ENCODE data around the gene ENDOD1. TPM values are rescaled to one million over a fixed set of nuclear protein-coding genes. Genes with fewer than 3 reads are reported as not detected.
A peak's percentile ranks its signal among the peaks of the same experiment; 100 is the strongest.

ENDOD1 gene
- total and polyA plus RNA-seq, 2 experiments from 2014 or later: 2.0 to 2.8 TPM

GRCh38 chr11:95068549-95068948, 21.1 kb upstream of the ENDOD1 start:
- H3K9me3 ChIP-seq (ENCODE audit: low read depth): no peaks in the 10 kb centered on the region
- no peaks in the 10 kb centered on the region for H3K36me3 ChIP-seq
- H3K27me3 ChIP-seq: no peaks in the 10 kb centered on the region
- peak; percentile 86 to 96 for DNase-seq (ENCODE audit: low read depth in 1 of 2, low spot score in 1 of 2)
- no peak overlapping the region for H3K27ac ChIP-seq
- TF ChIP-seq CTCF (IDR thresholded peaks at IDR 0.05; ENCODE audit: low read depth, low read length): no peak
- H3K4me1 ChIP-seq (ENCODE audit: low read depth): peaks cover 13% of the 10 kb centered on the region
- H3K4me3 ChIP-seq: peak overlapping the region; percentile 70

- TF ChIP-seq CTCF (IDR thresholded peaks at IDR 0.05; ENCODE audit: low read depth, low read length): no peak
- Histone ChIP-seq H3K36me3 (no peaks in the 10 kb centered on the region), H3K9me3 (ENCODE audit: low read depth) (no peaks in the 10 kb centered on the region), H3K27ac (no peak overlapping the region), H3K4me3 (no peak overlapping the region), H3K4me1 (ENCODE audit: low read depth) (peaks cover 13% of the 10 kb centered on the region), H3K27me3 (no peaks in the 10 kb centered on the region)
- DNase-seq (ENCODE audit: low read depth in 1 of 2, low spot score in 1 of 2): no peak
Measured at GRCh38 chr11:95070471-95070870, 19.2 kb upstream of the ENDOD1 start.

- H3K27ac ChIP-seq: no peak overlapping the region
- H3K4me1 ChIP-seq (ENCODE audit: low read depth): peaks cover 8% of the 10 kb centered on the region
- no peak overlapping the region for H3K4me3 ChIP-seq
- no peaks in the 10 kb centered on the region for H3K36me3 ChIP-seq
- no peak for DNase-seq (ENCODE audit: low read depth in 1 of 2, low spot score in 1 of 2)
- no peak for TF ChIP-seq CTCF (IDR thresholded peaks at IDR 0.05; ENCODE audit: low read depth, low read length)
- no peaks in the 10 kb centered on the region for H3K9me3 ChIP-seq (ENCODE audit: low read depth)
- no peaks in the 10 kb centered on the region for H3K27me3 ChIP-seq
Measured at GRCh38 chr11:95072948-95073347, 16.7 kb upstream of the ENDOD1 start.

- Histone ChIP-seq H3K4me1 (ENCODE audit: low read depth) (no peaks in the 10 kb centered on the region), H3K9me3 (ENCODE audit: low read depth) (no peaks in the 10 kb centered on the region), H3K36me3 (no peaks in the 10 kb centered on the region), H3K27ac (peak overlapping the region; percentile 46), H3K4me3 (no peak overlapping the region), H3K27me3 (no peaks in the 10 kb centered on the region)
- peak; percentile 46 to 72 for DNase-seq (ENCODE audit: low read depth in 1 of 2, low spot score in 1 of 2)
- TF ChIP-seq CTCF (IDR thresholded peaks at IDR 0.05; ENCODE audit: low read depth, low read length): no peak
Measured at GRCh38 chr11:95074792-95075563, 14.7 kb upstream of the ENDOD1 start.

GRCh38 chr11:95076416-95076815, 13.2 kb upstream of the ENDOD1 start:
- TF ChIP-seq CTCF (IDR thresholded peaks at IDR 0.05; ENCODE audit: low read depth, low read length): no peak

More at GRCh38 chr11:95076416-95076815, 13.2 kb upstream of the ENDOD1 start:
- Histone ChIP-seq H3K27ac (no peak overlapping the region), H3K4me3 (no peak overlapping the region), H3K27me3 (no peaks in the 10 kb centered on the region), H3K9me3 (ENCODE audit: low read depth) (no peaks in the 10 kb centered on the region), H3K4me1 (ENCODE audit: low read depth) (no peaks in the 10 kb centered on the region), H3K36me3 (no peaks in the 10 kb centered on the region)
- DNase-seq (ENCODE audit: low read depth in 1 of 2, low spot score in 1 of 2): peak in 1 of 2 donors; percentile 92
